GM12878 (cell line): Measurements from ENCODE around the gene IGFL3. TPM values are rescaled to one million over a fixed set of nuclear protein-coding genes. Genes with fewer than 3 reads are reported as not detected.

ENCODE experiments used
- ATAC-seq: fragments of 200-7000 bp; cut with Tn5 transposase; 3 replicates; pipeline ENCODE4 v1.9.1; 2020; ENCODE audit warnings: mild to moderate bottlenecking, moderate library complexity
- BruUV-seq: library from RNA; stranded (reverse); fragments of 400-500 nt; replicated peaks from 2 replicates; lab custom pipeline; 2021; lab: Mats Ljungman, UMichigan
- CTCF ChIA-PET: fragments of 300-600 bp; sonication (Branson Sonifier 250); formaldehyde crosslinking; extraction: SDS; loops from one replicate; lab custom pipeline; 2021; ENCODE audit warnings: inconsistent platforms; lab: Yijun Ruan, JAX
- POLR2A ChIA-PET: fragments of 350-600 bp; formaldehyde crosslinking; extraction: SDS; loops from one replicate; lab custom pipeline; 2021; ENCODE audit warnings: inconsistent platforms; lab: Charles Lee
- RAD21 ChIA-PET: fragments of 300-600 bp; sonication (Branson Sonifier 250); formaldehyde crosslinking; loops from one replicate; lab custom pipeline; 2023; ENCODE audit warnings: antibody characterized with exemption; ENCODE audit not compliant: unreplicated experiment; lab: Charles Lee
- SMC1A ChIA-PET: fragments of 300-600 bp; sonication (Branson Sonifier 250); formaldehyde crosslinking; loops from one replicate; lab custom pipeline; 2023; ENCODE audit not compliant: unreplicated experiment, uncharacterized antibody; lab: Charles Lee
- DNase-seq: peaks from one replicate; pipeline ENCODE4 v3.0.0-alpha.2; 2011; ENCODE audit warnings: low read depth, low spot score
- FAIRE-seq: peaks from 3 replicates; lab custom pipeline; 2011; peaks lifted over from hg19 to GRCh38; lab: Jason Lieb, UNC
- H2AFZ ChIP-seq: 2 replicates; pipeline ENCODE4 v1.6.0; 2011; ENCODE audit warnings: low read depth, low read length, control low read depth; ENCODE audit not compliant: control insufficient read depth
- H3K27ac ChIP-seq: 2 replicates; pipeline ENCODE4 v1.5.1; 2011; ENCODE audit warnings: control low read depth; ENCODE audit not compliant: control insufficient read depth, insufficient read depth
- H3K27me3 ChIP-seq, 2 experiments: replicated peaks in 1 of 2; 2 replicates each; pipeline versions ENCODE4 v1.6.0 to v1.6.1; 2011; ENCODE audit warnings: low read length in 1 of 2; ENCODE audit not compliant: control insufficient read depth in 2 of 2, insufficient read depth in 2 of 2
- H3K36me3 ChIP-seq, 2 experiments: 2 replicates each; pipeline ENCODE4 v1.5.1; 2011; ENCODE audit warnings: low read length in 1 of 2; ENCODE audit not compliant: control insufficient read depth in 2 of 2, insufficient read depth in 2 of 2
- H3K4me1 ChIP-seq: 2 replicates; pipeline ENCODE4 v1.6.1; 2011; ENCODE audit warnings: mild to moderate bottlenecking, low read length, moderate library complexity, mixed read lengths; ENCODE audit not compliant: control insufficient read depth, insufficient read depth
- H3K4me2 ChIP-seq: 2 replicates; pipeline ENCODE4 v1.6.0; 2011; ENCODE audit warnings: control low read depth; ENCODE audit not compliant: control insufficient read depth, insufficient read depth
- H3K4me3 ChIP-seq: fragments of 200-600 bp; sonication (generic); 2 replicates; pipeline ENCODE4 v1.5.1; 2016
- H3K79me2 ChIP-seq: 2 replicates; pipeline ENCODE4 v1.6.0; 2011; ENCODE audit warnings: low read length; ENCODE audit not compliant: control insufficient read depth, insufficient read depth
- H3K9ac ChIP-seq: 2 replicates; pipeline ENCODE4 v1.8.0; 2011; ENCODE audit warnings: low read length, control low read depth, mixed read lengths; ENCODE audit not compliant: control insufficient read depth, insufficient read depth
- H3K9me3 ChIP-seq: replicated peaks from 3 replicates; pipeline ENCODE4 v1.5.1; 2011; ENCODE audit warnings: mild to moderate bottlenecking, low read length; ENCODE audit not compliant: control insufficient read depth, insufficient read depth
- H4K20me1 ChIP-seq: 2 replicates; pipeline ENCODE4 v1.6.0; 2011; ENCODE audit not compliant: control insufficient read depth, insufficient read depth
- BACH1 ChIP-seq: fragments of 450-650 bp; IDR thresholded peaks from 2 replicates; pipeline ENCODE4 v1.6.1; 2017; ENCODE audit warnings: mild to moderate bottlenecking, borderline replicate concordance
- CHD1 ChIP-seq: IDR thresholded peaks from 2 replicates; pipeline ENCODE4 v1.6.1; 2012; ENCODE audit warnings: low read depth, low read length, improper control_type of control experiment
- MEF2B ChIP-seq: fragments of 450-650 bp; IDR thresholded peaks from 2 replicates; pipeline ENCODE4 v1.6.1; 2018; ENCODE audit warnings: mild to moderate bottlenecking, moderate library complexity; ENCODE audit not compliant: partially characterized antibody, poor library complexity, severe bottlenecking
- MYB ChIP-seq: fragments of 150-350 bp; IDR thresholded peaks from 2 replicates; pipeline ENCODE4 v1.6.1; 2014; ENCODE audit warnings: mild to moderate bottlenecking, low read depth, low read length, borderline replicate concordance
- NFYA ChIP-seq: IDR thresholded peaks from 2 replicates; pipeline ENCODE4 v1.6.1; 2011; ENCODE audit warnings: low read depth, mild to moderate bottlenecking, low read length, improper control_type of control experiment, borderline replicate concordance
- RBBP5 ChIP-seq: fragments of 200-600 bp; sonication (generic); conservative IDR thresholded peaks from 2 replicates; pipeline ENCODE4 v1.6.1; 2016
- STAT1 ChIP-seq: fragments of 450-650 bp; conservative IDR thresholded peaks from 2 replicates; pipeline ENCODE4 v1.6.1; 2014; ENCODE audit warnings: antibody characterized with exemption, mild to moderate bottlenecking
- WGBS: methylation state at CpG from one replicate; pipeline ENCODE4 v1.1.6; 2016; ENCODE audit warnings: low lambda C conversion rate; ENCODE audit not compliant: insufficient replicate concordance, insufficient coverage; ENCODE audit errors: missing lambda C conversion rate; 5-methylcytosine and 5-hydroxymethylcytosine counted together
- in situ Hi-C: fragments of 300-500 bp; cut with MboI; formaldehyde crosslinking; loops from 9 replicates; pipeline ENCODE4 v1.14.3; 2018; ENCODE audit warnings: mixed read lengths
- intact Hi-C: fragments of 100-400 bp; cut with micrococcal nuclease; formaldehyde crosslinking; loops from one replicate; pipeline ENCODE4 v1.14.2; 2022; ENCODE audit not compliant: unreplicated experiment
- polyA plus RNA-seq, 11 experiments: library from polyadenylated mRNA; depleted of rRNA in 4 of 11; unstranded in 6 of 11; stranded (reverse) in 5 of 11; fragments of >200 nt; fragmentation: Nextera tagmentation in 4 of 11; fragmentation: Illumina TruSeq in 1 of 11; extraction: Ambion mirVana in 4 of 11; extraction: Trizol in 1 of 11; gene quantifications; 1 replicate in 1 of 11; 2 replicates in 10 of 11; pipeline versions ENCODE4 v1.2.1 to v1.2.3, GENCODE V29; 2011 to 2016; ENCODE audit warnings: inconsistent platforms in 2 of 11, missing spikeins in 2 of 11, low read depth in 1 of 11
- total RNA-seq, 4 experiments: library from RNA; depleted of rRNA in 3 of 4; stranded (reverse); fragments of >200 nt in 3 of 4; fragmentation: Illumina TruSeq in 1 of 4; extraction: Trizol in 1 of 4; gene quantifications; 2 replicates each; pipeline versions ENCODE4 v1.2.1 to v1.2.3, GENCODE V29; 2013 to 2021
- TF ChIP-seq, protein P1 (sequence below): fragments of 150-350 bp; IDR thresholded peaks from 2 replicates; pipeline ENCODE4 v1.6.1; 2016; ENCODE audit warnings: low read depth, low read length
- TF ChIP-seq, protein P2 (sequence below): fragments of 450-650 bp; IDR thresholded peaks from 2 replicates; pipeline ENCODE4 v1.6.1; 2017; ENCODE audit warnings: mild to moderate bottlenecking, moderate library complexity
- TF ChIP-seq, protein P3 (sequence below): IDR thresholded peaks from 2 replicates; pipeline ENCODE4 v1.6.1; 2012; ENCODE audit warnings: low read depth, low read length, improper control_type of control experiment
- TF ChIP-seq, protein P4 (sequence below): fragments of 450-650 bp; IDR thresholded peaks from 2 replicates; pipeline ENCODE4 v1.6.1; 2016; ENCODE audit warnings: mild to moderate bottlenecking
- TF ChIP-seq, protein P5 (sequence below): IDR thresholded peaks from 2 replicates; pipeline ENCODE4 v1.6.1; 2011; ENCODE audit warnings: low read depth, mild to moderate bottlenecking, low read length, moderate library complexity, borderline replicate concordance; ENCODE audit errors: extremely low read depth

IGFL3 gene
- total and polyA plus RNA-seq, 10 of the 15 experiments (the other 5 are each of a cell fraction or from before 2014, with no cell fraction given): not detected

DNA sequence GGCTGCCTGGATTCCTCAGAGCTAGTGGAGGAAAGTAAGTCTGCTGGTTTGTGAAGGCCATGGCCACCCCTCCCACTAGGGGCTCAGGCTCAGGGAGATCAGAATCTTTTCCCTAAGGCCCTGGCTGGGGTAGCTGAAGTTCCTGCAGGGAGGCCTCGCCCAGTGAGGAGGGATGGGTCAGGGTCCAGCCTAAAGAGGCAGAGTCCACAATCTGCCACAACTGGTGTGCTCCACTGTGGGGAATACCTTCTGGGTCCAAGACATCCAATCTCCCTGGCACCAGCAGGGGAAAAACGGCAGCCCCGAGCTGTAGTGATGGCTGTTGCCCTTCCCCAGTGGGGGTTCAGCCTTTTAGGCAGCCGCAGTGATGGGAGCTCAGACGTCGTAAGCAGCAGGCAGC lies 23.2 kb downstream of the IGFL3 start (continued):
- no peak for TF ChIP-seq MEF2B
- no peak for TF ChIP-seq MYB

DNA sequence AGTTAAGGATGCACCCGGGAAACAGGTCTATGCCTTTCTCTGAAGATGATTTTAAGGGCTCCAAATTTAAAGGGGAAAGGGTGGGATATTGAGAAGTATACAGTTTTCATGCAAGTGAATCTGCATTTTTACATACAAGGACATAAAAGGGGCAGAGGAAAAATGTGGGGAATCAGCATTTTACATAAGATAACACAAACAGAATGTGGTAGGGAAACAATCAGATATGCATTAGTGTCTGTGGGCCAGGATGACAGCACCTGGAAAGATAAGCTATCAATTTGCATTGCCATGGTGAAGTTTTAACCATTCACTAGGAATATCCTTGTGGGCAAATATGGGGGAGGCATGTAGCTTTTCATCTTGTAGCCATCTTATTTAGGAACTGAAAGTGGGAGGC lies 24.1 kb downstream of the IGFL3 start:
- Histone ChIP-seq H4K20me1 (no peaks in the 10 kb centered on the region), H2AFZ (no peak overlapping the region), H3K4me3 (no peak overlapping the region), H3K4me1 (no peaks in the 10 kb centered on the region), H3K9me3 (no peaks in the 10 kb centered on the region; the same call in 2 of the 3 replicates), H3K9ac (no peak overlapping the region), H3K36me3 (no peaks in the 10 kb centered on the region), H3K4me2 (no peak overlapping the region), H3K27me3 (no peaks in the 10 kb centered on the region), H3K27ac (no peak overlapping the region), H3K79me2 (no peaks in the 10 kb centered on the region)
- ChIA-PET SMC1A (interaction anchor here (0.6 kb wide), 1 partner anchor 165 kb away, joined by 3 read pairs; no protein-coding TSS in a partner anchor), RAD21 (no interaction called here), POLR2A (no interaction called here), CTCF (no interaction called here)
- intact Hi-C loops: no loop called here
- FAIRE-seq: no peak
- no TSS peak for BruUV-seq
- 27% methylated on average over 1 of the region's 1 CpG for WGBS
- in situ Hi-C loops: no loop called here
- DNase-seq: no peak
- no peak for ATAC-seq
- TF ChIP-seq BACH1 (no peak), CHD1 (no peak), STAT1 (no peak), NFYA (no peak), RBBP5 (no peak)
- TF ChIP-seq, protein P1, sequence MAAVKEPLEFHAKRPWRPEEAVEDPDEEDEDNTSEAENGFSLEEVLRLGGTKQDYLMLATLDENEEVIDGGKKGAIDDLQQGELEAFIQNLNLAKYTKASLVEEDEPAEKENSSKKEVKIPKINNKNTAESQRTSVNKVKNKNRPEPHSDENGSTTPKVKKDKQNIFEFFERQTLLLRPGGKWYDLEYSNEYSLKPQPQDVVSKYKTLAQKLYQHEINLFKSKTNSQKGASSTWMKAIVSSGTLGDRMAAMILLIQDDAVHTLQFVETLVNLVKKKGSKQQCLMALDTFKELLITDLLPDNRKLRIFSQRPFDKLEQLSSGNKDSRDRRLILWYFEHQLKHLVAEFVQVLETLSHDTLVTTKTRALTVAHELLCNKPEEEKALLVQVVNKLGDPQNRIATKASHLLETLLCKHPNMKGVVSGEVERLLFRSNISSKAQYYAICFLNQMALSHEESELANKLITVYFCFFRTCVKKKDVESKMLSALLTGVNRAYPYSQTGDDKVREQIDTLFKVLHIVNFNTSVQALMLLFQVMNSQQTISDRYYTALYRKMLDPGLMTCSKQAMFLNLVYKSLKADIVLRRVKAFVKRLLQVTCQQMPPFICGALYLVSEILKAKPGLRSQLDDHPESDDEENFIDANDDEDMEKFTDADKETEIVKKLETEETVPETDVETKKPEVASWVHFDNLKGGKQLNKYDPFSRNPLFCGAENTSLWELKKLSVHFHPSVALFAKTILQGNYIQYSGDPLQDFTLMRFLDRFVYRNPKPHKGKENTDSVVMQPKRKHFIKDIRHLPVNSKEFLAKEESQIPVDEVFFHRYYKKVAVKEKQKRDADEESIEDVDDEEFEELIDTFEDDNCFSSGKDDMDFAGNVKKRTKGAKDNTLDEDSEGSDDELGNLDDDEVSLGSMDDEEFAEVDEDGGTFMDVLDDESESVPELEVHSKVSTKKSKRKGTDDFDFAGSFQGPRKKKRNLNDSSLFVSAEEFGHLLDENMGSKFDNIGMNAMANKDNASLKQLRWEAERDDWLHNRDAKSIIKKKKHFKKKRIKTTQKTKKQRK: no peak
- TF ChIP-seq, protein P2, sequence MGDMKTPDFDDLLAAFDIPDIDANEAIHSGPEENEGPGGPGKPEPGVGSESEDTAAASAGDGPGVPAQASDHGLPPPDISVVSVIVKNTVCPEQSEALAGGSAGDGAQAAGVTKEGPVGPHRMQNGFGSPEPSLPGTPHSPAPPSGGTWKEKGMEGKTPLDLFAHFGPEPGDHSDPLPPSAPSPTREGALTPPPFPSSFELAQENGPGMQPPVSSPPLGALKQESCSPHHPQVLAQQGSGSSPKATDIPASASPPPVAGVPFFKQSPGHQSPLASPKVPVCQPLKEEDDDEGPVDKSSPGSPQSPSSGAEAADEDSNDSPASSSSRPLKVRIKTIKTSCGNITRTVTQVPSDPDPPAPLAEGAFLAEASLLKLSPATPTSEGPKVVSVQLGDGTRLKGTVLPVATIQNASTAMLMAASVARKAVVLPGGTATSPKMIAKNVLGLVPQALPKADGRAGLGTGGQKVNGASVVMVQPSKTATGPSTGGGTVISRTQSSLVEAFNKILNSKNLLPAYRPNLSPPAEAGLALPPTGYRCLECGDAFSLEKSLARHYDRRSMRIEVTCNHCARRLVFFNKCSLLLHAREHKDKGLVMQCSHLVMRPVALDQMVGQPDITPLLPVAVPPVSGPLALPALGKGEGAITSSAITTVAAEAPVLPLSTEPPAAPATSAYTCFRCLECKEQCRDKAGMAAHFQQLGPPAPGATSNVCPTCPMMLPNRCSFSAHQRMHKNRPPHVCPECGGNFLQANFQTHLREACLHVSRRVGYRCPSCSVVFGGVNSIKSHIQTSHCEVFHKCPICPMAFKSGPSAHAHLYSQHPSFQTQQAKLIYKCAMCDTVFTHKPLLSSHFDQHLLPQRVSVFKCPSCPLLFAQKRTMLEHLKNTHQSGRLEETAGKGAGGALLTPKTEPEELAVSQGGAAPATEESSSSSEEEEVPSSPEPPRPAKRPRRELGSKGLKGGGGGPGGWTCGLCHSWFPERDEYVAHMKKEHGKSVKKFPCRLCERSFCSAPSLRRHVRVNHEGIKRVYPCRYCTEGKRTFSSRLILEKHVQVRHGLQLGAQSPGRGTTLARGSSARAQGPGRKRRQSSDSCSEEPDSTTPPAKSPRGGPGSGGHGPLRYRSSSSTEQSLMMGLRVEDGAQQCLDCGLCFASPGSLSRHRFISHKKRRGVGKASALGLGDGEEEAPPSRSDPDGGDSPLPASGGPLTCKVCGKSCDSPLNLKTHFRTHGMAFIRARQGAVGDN: no peak
- TF ChIP-seq, protein P3, sequence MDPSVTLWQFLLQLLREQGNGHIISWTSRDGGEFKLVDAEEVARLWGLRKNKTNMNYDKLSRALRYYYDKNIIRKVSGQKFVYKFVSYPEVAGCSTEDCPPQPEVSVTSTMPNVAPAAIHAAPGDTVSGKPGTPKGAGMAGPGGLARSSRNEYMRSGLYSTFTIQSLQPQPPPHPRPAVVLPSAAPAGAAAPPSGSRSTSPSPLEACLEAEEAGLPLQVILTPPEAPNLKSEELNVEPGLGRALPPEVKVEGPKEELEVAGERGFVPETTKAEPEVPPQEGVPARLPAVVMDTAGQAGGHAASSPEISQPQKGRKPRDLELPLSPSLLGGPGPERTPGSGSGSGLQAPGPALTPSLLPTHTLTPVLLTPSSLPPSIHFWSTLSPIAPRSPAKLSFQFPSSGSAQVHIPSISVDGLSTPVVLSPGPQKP: no peak
- TF ChIP-seq, protein P4, sequence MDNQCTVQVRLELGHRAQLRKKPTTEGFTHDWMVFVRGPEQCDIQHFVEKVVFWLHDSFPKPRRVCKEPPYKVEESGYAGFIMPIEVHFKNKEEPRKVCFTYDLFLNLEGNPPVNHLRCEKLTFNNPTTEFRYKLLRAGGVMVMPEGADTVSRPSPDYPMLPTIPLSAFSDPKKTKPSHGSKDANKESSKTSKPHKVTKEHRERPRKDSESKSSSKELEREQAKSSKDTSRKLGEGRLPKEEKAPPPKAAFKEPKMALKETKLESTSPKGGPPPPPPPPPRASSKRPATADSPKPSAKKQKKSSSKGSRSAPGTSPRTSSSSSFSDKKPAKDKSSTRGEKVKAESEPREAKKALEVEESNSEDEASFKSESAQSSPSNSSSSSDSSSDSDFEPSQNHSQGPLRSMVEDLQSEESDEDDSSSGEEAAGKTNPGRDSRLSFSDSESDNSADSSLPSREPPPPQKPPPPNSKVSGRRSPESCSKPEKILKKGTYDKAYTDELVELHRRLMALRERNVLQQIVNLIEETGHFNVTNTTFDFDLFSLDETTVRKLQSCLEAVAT: no peak
- TF ChIP-seq, protein P5, sequence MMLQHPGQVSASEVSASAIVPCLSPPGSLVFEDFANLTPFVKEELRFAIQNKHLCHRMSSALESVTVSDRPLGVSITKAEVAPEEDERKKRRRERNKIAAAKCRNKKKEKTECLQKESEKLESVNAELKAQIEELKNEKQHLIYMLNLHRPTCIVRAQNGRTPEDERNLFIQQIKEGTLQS: no peak
